HG03280 (cell line): ENCODE data around the gene NPTX2.
"Not testable (repeated sequence)": the region's sequence is repeated elsewhere in the genome, so short reads cannot be mapped to it uniquely, and the experiment has no call there.

Experiments used
- ATAC-seq: cut with Tn5 transposase; IDR thresholded peaks from one replicate; pipeline ENCODE4 v1.9.1; 2021; ENCODE audit warnings: mild to moderate bottlenecking, moderate library complexity; ENCODE audit not compliant: unreplicated experiment

Gene NPTX2, protein sequence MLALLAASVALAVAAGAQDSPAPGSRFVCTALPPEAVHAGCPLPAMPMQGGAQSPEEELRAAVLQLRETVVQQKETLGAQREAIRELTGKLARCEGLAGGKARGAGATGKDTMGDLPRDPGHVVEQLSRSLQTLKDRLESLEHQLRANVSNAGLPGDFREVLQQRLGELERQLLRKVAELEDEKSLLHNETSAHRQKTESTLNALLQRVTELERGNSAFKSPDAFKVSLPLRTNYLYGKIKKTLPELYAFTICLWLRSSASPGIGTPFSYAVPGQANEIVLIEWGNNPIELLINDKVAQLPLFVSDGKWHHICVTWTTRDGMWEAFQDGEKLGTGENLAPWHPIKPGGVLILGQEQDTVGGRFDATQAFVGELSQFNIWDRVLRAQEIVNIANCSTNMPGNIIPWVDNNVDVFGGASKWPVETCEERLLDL

DNA sequence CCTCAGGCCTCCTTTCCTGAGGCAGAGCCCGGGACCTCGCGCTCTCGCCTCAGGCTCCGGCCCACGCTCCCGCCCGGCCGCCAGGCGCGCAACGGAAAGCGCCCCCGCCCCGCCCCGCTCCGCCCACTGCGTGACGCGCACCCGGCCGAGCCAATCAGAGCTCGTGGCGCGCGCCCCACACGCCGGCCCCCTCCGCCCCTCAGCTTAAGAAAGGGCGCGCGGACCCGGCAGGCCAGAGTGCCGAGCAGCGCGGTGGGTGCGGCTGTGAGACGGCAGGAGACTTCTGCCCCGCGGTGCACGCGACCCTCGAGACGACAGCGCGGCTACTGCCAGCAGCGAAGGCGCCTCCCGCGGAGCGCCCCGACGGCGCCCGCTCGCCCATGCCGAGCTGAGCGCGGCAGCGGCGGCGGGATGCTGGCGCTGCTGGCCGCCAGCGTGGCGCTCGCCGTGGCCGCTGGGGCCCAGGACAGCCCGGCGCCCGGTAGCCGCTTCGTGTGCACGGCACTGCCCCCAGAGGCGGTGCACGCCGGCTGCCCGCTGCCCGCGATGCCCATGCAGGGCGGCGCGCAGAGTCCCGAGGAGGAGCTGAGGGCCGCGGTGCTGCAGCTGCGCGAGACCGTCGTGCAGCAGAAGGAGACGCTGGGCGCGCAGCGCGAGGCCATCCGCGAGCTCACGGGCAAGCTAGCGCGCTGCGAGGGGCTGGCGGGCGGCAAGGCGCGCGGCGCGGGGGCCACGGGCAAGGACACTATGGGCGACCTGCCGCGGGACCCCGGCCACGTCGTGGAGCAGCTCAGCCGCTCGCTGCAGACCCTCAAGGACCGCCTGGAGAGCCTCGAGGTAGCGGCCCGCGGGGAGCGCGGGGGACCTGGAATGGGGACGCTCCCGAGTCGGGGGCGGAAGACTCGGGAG is at the start of gene NPTX2:
NPTX2 (plus strand) TSS at position 235 of the 909 bp plus-strand sequence; CDS start at position 412, 177 bp downstream.
- ATAC-seq: no peak

DNA sequence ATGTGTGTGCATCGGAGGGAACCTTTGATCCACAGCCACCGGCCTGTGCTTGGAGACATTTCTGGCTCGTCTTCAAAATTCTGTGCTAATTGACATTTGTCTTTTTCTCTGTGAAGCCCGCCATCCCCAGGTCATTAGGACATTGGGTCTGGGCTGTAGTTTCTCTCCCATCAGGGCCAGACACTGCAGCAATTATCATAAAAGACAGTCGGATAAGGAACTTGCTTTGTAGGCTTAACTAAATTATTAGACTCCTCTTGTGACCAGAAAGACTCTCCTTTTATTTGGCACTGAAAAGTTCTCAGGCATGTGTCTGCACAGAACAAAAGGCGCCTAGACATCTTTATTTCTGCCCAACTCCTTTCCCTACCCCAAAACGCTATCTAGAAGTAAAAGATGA is 49.1 kb upstream of the NPTX2 start:
- no peak for ATAC-seq

DNA sequence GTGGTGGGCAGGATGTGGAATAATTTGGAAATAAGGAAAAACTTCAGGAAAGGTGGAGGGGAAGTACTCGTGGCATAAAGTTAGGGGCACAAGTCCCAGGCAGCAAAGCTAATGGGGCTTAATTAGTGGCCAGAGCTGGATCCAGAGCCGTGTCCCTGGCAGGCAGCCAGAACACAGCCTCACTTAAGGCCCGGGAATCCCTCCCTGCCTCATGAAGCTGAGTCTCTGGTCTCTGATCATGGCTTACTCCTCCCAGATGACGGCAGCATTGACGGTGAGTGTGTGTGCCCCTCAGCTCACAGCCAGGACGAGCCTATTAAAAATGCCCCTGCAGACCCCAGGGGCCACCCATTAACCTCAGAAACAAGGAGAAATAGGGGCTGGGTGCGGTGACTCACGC is 48.2 kb upstream of the NPTX2 start:
- ATAC-seq: no peak

DNA sequence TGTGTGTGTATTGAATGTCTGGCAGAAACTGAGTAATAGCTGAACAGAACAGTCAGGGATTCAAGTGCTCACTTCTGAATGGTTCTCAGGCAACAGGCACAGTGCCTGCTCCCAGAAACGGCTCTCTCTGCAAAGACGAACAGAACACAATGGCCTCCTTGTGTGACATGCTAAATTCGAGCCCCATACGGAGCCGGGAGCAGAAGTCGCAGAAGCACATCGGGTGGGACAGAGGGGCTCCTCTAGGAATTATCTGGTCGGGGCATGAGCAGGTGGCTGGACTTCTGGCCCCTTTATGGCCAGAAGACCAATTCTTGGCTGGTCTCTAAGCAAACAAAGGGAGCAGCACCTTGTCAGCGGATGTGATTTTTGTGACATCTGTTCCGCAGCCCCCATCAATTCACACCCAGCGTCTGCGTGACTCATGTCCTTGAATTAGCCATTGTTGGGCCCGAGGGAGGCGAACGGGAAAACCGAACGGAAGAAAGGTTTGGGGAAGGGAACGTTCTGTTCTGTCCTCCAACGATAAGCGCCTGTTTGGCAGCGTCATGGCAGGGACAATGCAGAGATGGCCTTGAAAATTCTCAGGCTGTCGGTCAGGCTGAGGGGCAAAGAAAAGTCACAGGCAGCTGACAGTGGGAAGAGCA is 47.3 kb upstream of the NPTX2 start:
- ATAC-seq: no peak

DNA sequence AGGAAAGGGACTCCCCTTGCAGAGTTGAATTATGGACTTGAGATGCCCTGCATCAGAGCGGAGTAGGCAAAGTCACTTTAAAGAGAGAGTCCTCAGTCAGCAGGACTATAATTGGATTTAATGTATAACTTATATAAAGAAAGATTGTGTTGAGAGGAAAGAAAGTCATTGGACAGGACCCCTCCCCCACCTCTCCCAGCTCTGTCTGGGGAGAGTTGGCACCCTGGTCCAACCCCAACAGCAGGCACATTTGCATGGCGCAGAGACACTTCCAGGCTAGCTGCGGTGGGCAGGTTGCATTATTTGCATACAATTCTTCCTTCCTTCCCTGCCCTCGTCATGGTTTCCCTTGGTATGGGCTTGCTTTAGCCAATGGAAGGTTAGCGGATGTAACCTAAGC is 46.1 kb upstream of the NPTX2 start:
- no peak for ATAC-seq

DNA sequence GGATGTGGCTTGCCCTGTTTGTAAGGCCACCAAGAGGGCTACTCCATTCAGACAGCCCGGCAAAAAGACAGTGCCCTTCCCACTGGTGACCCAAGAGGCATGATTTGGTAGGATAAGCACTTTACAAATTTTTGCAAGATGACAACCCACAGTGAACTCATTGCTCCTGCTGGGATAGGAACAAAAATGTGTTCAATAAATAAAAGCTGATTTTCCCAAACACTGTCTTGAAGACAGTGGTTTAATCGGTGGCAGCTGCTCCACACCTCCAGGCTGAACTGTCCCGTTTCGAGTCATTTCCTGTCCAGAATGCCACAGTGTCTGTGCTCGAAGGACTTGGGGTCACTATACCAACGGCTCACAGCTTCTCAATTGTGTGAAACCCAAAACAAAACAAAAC is 45.1 kb upstream of the NPTX2 start:
- no peak for ATAC-seq

DNA sequence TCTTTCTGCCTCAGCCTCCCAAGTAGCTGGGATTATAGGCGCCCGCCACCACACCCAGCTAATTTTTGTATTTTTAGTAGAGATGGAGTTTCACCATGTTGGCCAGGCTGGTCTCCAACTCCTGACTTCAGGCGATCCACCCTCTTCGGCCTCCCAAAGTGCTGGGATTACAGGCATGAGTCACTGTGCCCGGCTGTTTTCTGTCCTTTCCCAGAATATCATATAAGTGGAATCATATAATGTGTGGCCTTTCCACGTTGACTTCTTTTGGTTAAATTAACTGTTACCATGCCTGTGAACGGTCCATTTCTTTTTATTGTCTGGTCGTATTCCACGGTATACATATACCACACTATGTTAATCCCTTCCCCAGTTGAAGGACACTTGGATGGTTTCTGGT is 44.4 kb upstream of the NPTX2 start:
- ATAC-seq: not testable (repeated sequence)

DNA sequence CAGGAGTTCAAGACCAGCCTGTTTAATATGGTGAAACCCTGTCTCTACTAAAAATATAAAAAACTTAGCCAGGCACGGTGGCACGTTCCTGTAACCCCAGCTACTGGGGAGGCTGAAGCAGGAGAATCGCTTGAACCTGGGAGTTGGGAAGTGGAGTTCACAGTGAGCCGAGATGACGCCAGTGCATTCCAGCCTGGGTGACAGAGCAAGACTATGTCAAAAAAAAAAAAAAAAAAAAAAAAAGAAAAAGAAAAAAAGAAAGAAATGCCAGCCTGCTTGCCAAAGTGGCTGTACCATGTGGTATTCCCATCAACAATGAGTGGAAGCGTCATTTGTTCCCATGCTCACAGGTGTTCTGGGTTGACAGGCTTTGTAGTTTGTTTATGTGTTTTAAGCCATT is 43.3 kb upstream of the NPTX2 start:
- ATAC-seq: no peak

DNA sequence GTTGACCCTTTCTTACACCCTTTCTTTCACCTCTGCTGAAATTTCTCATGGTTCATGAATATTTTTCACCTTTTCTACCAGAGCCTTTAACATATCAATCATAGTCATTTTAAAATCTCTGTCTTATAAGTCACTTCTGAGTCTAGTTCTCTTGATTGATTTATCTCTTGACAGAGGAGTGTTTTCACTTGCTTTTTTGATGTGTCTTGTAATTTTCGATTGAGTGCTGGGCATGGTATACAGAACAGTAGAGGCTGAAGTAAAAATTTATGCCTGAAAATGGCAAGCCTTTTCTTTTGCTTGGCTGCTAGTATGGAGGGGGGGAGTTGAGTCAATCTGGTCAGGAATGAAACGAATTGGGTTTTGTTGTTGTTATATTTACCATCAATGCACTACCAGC is 41.2 kb upstream of the NPTX2 start:
- ATAC-seq: no peak

DNA sequence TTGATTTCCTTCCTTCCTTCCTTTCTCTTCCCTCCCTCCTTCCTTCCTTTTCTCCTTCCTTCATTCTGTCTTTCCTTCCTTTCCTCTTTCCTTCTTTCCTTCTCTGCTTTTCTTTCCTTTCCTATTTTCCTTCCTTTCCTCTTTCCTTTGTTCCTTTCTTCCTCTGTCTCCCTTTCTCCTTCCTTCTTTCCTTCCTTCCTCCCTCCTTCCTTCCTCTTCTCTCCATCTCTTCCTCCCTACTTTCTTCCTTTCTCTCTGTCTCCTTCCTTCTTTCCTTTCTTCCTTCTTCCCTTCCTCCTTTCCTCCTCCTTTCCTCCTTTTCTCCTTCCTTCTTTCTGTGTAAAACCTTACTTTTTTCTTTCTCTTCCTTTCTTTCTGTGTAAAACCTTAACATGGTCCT is 32.3 kb upstream of the NPTX2 start:
- no peak for ATAC-seq

DNA sequence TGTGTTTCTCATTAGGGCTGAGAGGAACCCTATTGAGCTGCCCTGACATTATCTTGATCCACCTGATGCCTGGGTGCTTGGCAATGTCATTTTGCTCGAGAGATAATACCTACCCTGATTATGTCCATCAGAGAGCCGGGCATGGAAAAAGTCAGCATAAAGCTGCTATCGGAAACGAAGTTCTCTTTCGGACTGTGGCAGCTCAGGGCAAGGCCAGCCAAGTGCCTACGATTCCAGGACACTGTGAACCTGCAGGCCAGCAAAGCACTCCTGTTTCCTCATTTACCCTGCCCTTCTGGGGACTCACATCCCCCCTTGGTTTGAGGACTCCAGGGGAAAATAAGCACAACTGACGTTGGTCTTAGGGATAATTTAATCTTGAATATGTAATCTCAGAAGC is 25.2 kb upstream of the NPTX2 start:
- no peak for ATAC-seq

DNA sequence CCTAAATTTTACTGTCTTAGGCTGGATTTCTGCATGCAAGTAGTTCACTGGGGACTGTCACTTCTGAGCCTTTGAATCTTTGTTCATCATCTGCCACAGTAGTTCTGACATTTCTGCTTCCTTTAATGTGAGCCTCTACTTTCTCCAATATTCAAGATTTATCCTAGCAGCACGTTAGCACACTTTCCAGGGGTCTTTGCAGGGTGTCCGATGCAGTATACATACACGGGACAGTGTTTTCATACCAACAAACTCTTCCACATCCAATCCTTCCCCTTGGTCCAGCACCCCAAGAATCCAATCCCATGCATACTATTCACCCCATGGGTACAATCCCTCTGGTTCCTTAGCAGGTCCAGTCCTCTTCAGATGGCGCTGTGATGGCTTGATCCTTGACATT is 22.7 kb upstream of the NPTX2 start:
- no peak for ATAC-seq

DNA sequence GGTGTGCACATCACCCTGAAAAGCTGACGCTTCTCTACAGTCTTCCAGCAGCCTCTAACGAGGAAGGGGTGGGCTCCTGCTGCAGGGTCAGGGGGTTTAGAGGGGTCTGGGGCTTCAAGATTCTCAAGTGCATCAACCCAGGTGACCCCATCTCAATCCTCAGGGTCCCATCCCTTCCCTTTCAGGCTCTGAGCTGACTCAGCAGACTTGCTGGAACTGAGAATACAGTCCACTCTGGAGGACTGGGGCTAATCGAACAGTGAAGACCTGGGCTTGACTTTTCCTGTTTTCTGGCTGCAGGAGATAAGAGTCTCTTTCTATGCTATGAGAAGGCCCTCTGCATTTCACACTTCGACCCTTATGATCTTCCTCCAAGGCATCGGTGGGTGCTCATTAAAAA is 22.3 kb upstream of the NPTX2 start:
- ATAC-seq: no peak

DNA sequence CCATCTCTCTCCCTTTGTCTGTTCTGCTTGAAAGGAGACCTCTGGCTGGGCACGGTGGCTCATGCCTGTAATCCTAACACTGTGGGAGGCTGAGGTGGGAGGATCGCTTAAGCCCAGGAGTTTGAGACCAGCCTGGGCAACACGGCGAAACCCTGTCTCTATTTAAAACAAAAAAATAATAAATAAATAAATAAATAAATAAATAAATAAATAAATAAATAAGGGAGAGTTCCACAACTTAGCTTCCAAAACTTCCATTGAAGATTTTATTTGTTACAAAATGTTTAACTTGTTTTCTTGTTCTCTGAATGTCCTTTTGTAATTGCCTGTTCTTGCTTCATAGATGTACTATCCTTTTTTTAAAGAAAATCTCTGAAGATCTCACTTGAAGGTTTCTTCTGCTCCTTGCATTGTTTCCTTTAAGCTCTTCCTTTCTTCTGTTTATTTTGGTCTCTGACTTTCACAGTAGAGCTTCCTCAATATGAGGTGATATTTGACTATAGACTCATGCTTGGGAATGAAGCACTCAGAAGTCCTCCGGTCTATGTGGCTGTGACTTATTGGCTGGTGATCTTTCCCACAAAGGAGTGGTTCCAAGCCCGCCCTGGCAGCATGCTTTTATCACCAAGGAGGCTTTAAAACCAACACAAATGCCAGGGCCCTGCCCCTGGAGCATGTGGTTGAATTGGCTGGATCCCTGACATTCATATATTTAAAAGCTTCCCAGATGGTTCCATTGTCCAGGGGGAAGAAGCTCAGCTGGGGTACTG is 18.1 kb upstream of the NPTX2 start:
- no peak for ATAC-seq

DNA sequence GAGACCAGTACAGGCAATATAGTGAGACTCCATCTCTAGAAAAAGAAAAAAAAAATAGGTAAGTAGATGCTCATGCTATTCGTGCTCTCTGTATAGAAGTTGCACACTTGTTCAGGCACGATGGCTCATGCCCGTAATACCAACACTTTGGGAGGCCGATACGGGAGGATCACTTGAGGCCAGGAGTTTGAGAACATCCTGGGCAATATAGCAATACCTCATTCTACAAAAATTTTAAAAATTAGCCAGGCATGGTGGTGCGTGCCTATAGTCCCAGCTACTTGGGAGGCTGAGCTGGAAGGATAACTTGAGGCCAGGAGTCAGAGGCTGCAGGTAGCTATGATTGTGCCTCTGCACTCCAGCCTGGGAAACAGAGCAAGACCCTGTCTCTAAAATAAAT is 17.2 kb upstream of the NPTX2 start:
- no peak for ATAC-seq

DNA sequence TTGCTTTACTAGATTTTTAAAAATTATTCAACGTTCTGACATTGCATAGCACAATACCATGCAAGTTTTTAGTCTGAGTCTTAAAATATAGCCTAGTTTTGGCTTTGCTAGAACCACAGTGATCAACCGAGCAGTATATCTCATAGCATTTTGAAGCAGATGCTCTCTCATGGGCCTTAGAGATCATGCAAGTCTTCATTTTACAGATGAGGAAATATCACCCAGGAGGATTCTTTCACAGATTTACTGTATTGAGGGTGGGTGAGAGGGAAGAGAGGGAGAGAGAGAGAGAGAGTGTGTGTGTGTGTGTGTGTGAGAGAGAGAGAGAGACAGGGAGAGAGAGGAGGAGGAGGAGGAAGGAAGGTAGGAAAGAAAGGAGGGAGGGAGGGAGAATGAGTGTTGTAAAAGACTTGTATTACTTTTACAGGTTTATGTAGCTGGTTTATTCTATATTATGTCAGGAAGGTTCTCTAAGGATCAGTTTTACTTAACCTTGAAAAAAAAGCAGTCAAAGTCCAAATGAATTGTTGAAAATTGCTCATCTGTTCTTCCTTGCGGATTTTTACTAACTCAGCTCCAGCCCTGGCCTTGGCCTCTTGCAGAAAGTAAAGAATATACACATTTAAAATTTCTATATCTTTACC is 14.2 kb upstream of the NPTX2 start:
- no peak for ATAC-seq

DNA sequence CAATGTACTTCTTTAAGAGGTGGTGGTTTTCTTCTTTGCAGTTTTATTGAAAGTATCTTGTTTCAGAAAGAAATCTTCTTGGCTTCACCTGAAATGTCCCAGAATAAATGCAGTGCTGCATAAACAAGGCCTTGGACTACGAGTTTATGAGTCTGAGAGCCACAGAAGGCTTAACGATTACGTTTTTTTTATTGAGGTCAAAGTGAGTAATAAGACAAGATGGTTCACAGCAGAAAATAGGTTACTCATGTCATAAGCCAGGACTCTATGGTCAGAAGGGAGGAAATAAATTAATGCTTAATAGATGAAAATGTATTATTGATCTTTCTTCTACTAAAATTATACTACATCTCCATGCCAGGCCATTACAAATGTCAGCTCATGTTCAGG is 13.7 kb upstream of the NPTX2 start:
- ATAC-seq: no peak

DNA sequence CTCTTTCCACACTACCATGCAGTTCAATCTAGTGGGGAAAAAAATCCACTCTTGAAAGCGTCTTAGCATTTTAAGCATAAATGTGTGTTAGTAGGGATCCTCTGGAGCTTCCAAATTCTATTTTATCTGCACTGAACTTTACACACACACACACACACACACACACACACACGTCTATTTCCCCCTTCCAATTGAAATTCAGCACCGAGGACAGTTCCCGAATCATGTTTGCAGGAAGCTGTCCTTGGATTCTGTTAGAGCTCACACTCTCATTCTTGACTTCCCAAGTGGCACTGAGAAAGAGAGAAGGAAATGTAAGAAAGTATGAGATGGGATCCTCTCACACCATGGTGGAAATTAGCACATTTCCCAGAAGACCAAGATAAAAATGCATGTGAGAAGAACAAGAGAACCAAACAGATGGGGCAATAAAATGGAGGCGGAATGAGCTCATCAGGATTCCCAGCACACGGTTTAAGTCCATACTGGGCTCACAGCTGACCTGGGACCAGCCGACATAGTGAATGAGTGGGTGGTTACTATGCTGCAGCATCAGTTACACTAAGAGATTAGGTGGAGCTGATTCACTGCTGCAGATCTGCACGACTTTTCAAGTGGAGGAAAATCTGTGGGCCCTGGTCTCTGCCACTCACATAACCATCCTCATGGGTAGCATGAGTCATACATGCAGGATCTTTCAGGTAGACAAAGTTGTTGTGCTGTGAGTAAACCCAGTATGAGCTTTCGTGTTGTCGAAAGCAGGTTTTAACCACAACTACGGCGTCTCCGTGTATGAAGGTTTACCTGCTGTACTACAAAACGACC is 3.3 kb upstream of the NPTX2 start:
- ATAC-seq: no peak

DNA sequence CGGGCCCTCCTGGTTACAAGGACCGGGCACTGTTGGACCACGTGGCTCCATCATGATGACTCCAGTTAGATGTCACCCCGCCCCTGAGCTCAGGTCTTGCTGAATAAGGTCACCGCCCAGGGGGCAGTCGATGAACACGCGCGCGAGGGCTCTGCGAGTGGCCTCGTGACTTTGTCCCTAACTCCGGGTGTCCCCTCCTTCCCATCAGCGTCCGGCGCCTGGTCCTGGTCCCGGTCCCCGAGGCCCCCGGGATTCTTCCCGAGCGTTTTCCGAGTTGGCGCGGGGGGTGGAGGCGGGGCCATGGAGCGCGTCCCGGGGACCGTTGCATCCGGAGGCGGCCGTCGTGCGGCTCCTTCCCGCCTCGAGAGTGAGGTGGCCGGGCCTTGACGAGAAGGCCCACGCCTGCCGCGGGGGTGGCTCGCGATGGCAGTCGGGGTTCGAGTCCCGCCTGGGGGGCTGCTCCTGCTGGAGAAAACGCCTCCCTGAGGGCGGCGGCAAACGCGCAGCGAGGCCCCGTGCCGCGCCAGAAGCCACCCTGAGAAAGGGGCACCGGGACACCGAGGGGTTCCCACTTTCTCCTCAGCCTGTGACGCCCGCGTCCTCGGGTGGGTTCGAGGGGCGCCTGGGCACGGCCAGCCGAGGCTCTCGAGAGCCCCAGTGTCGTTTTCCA is 569 bp upstream of the NPTX2 start:
- no peak for ATAC-seq
